HG02885 (cell line): ENCODE data around the gene ALK.
"Not testable (repeated sequence)": the region's sequence is repeated elsewhere in the genome, so short reads cannot be mapped to it uniquely, and the experiment has no call there.

Experiments used
- ATAC-seq: cut with Tn5 transposase; IDR thresholded peaks from one replicate; pipeline ENCODE4 v1.9.1; 2021; ENCODE audit warnings: mild to moderate bottlenecking; ENCODE audit not compliant: unreplicated experiment, poor library complexity

Gene ALK

DNA sequence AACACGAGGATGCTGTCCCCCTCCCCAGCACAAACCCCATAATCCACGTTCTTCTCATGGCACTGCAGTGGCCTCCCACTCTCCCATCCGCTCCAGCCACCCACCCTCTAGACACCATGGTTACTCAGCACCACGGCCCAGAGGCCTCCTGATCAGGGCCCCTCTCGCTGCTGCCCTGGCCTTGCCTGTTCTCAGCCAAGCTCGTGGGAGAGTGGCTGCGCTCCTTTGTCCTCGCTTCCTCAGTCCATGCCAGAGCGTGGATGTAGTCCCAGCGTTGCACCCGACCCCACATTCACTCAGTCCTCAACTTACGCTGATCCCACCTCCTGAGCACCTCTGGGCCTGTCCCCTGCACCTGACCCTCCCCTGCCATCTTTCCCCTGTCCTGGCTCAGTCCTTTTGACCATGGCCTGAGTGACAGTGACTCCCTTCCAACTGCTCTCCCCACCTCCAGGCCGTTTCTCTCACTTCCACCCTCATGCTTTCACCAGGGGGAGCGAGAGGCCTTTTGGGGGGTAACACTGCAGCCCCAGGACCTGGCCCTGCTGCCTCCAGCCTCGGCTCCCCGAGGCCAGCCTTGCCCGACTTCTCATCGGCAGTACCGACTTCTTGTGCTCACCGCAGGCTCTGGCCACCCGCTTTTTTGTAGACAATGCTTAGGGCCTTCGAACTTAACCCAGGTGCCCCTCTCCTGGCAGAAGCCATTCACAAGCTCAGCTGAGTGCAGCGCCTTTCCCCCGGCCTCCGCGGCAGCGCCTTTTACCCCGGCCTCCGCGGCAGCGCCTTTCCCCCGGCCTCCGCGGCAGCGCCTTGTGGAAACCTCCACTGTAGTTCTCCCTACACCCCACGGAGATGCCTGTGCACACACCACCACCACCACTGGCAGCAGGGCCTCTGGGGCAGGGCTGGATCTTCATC, 674.7 kb downstream of the ALK start:
- no peak for ATAC-seq

- no peak for ATAC-seq
Measured at GRCh38 chr2:29245742-29246382, 675.5 kb downstream of the ALK start.

DNA sequence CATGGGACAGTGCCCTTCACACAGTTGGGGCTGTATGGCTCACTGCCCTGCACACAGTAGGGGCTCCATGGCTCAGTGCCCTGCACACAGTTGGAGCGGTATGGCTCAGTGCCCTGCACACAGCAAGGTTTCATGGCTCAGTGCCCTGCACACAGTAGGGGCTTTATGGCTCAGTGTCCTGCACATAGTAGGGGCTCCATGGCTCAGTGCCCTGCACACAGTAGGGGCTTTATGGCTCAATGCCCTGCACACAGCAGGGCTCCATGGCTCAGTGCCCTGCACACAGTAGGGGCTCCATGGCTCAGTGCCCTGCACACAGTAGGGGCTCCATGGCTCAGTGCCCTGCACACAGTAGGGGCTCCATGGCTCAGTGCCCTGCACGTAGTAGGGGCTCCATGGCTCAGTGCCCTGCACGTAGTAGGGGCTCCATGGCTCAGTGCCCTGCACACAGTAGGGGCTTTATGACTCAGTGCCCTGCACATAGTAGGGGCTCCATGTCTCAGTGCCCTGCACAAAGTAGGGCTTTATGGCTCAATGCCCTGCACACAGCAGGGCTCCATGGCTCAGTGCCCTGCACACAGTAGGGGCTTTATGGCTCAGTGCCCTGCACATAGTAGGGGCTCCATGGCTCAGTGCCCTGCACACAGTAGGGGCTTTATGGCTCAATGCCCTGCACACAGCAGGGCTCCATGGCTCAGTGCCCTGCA, 676.2 kb downstream of the ALK start:
- not testable (repeated sequence) for ATAC-seq

DNA sequence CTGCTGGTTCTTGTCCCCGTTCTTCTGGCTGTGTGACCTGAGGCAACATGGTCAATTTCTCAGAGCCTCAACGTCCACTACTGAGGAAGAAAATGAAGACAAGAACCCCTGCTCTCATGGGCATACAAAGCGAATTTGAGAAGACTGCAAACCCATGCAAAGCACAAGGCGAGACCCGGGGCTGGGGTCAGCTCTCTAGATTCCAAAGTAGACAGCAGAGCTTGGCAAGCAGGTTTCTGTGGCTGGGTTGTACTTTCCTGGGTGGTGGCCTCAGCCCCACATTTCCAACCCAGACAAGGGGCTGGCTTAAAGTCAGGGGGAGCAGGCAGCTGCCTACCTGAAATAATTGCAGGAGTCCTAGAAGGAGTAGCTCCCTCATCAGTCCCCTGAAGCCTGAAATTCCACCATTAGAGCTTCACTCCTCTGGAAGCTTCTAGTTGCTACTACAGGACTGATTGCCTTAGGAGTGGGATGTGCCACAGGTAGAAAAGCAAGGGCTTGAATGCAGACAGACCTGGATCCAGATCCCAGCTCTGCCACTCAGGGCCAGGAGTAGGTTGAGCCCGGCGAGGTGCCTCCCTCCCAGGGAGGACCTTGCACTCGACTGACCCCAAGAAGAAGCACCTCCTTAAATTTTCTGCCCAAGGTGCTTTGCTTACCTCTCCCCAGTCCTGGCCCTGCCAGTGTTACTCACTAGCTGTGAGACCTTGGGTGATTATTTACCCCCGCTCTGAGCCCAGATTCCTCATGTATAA, 678.6 kb downstream of the ALK start:
- no peak for ATAC-seq

GRCh38 chr2:29241955-29242565, 679.3 kb downstream of the ALK start:
- ATAC-seq = no peak

DNA sequence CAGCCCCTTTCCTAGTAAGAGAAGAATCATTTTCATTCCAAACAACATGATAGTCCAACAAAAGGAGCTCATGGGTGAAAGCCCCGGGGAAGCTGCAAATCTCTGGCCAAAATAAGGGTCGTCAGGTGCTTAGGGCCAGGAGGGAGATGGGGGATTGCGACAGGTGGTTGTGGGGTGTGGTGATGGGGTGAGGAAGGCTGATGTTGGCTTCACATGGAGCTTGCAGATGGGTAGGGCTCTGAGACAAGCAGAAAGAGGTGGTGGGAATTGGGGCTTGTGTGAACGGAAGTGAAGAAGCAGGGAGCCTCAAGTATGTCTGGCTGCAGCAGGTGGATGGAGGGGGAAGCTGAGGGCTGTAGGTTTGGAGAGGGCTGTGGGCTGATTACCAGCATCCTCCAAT, 680.0 kb downstream of the ALK start:
- ATAC-seq = no peak

DNA sequence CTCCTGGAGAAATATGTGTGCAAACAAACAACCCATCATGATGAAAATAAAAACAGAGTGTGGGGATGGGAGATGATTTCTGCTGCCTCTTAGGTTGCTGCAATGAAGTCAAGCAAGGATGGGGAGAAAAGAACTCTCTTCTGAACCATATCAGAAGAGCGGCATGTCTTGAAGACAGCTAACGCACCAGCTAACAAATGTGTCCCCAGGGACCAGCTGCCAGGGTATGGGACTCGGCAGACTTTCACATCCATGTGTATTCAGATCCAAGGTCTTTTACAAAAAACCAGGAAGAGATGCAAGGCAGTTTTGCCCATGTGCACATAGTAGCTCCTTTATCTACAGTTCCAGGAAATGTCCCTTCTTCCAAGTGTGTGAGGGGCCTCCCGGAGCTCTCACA, 680.8 kb downstream of the ALK start:
- no peak for ATAC-seq

DNA sequence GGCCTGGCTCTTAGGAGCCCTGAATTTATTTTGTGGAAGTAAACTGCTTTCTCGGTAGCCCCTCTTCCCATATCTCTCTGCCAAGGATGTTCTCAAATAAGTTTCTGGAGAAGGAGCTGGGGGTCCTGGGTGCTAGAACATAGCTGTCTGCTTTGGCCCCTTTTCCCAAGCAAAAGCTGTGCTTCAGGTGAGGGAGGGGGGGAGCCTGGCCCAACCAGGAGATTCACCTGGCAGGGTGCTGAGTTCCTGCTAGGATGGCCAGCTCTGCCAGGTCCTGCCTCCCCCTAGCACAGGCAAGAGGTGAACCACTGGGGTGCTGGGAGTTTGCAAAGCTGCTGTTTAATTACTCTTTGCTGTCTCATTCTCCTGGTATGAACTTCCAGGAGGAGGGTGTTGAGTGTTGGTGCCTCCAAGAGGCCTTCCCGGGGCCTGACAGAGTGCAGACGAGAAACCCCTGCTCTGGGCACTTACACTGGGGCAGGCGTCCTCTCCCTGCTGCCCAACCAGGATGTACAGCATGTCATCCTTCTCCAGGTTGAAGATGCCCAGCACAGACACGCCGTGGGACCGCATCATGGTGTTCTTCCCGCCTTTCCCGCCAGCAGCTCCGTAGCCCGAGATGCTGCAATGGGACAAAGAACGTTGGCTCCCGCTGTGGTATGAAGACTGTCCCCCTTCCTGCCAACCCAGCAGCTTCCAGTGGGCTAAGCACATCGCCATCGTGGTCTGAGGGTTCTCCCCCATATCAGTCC, 682.0 kb downstream of the ALK start:
- ATAC-seq = no peak

DNA sequence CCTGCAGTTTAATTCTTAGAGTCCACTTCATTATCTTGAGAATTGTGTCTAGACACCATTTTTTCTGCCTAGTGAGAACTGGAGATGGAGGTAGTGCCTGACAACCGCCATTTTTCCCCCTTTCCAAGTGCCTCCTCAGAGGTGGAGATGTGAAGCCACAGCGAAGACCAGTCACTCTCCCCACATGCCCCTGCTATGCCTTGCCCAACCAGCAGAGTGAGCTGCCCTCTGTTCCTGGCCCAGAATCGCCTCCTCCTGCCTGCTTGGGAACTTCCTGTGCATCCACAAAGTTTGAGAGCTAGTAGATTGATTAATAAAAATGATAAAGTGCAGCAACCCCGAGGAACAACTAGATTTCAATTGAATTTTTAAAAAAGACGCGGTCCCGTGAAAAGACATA, 682.9 kb downstream of the ALK start:
- ATAC-seq = no peak

DNA sequence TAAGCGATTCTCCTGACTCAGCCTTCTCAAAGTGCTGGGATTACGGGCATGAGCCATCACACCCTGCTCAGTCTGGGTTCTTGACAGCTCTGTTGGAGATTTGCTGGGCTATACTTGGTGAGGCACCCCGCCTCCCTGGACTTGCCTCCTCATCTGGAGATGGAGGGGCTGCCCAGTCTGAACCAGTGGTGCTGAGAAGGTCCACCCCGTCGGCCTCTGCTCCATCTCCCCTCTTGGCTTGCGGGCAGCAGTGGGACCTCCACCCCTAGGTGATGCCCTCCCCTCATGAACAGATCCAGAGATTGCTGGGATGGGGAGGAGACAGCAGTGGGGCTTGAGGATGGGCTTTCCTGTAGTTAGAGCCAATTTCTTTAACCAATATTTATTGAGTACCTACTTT, 685.3 kb downstream of the ALK start:
- no peak for ATAC-seq

- ATAC-seq = no peak
Measured at GRCh38 chr2:29235411-29235810, 686.0 kb downstream of the ALK start.

- no peak for ATAC-seq
Measured at GRCh38 chr2:29233428-29233827, 688.0 kb downstream of the ALK start.

- no peak for ATAC-seq
Measured at GRCh38 chr2:29232041-29232440, 689.3 kb downstream of the ALK start.

- ATAC-seq = no peak
Measured at GRCh38 chr2:29229640-29230039, 691.7 kb downstream of the ALK start.

DNA sequence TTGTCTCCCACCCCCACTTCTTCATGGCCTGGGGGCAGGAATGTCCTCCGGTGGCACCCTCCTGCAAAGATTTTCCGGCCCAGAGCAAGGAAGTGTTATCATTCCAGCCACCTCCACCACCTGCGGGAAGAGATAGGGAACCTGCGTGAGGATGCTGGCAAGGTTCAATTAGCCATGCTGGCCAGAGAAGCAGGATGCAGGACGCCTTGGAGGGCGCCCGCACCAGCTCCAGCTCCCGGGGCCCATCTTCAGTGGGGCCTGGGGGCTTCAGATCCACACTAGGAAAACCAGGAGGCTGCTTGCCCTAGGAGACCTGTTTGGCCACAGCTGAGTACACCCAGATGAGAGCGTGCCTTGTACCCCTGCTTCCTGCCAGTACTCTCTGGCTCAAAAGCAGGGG, 692.4 kb downstream of the ALK start:
- ATAC-seq = no peak

GRCh38 chr2:29227935-29228675, 693.3 kb downstream of the ALK start:
- no peak for ATAC-seq

- no peak for ATAC-seq
Measured at GRCh38 chr2:29226808-29227207, 694.6 kb downstream of the ALK start.

- no peak for ATAC-seq
Measured at GRCh38 chr2:29226375-29226774, 695.0 kb downstream of the ALK start.

- ATAC-seq = no peak
Measured at GRCh38 chr2:29225814-29226213, 695.6 kb downstream of the ALK start.
